BJ (cell line): Measurements from ENCODE around the gene NFATC3. TPM values are rescaled to one million over a fixed set of nuclear protein-coding genes. Genes with fewer than 3 reads are reported as not detected.

ENCODE experiments used
- CTCF ChIA-PET: fragments of 350-600 bp; formaldehyde crosslinking; extraction: SDS; loops from one replicate; lab custom pipeline; 2021; ENCODE audit warnings: antibody characterized with exemption, inconsistent platforms; lab: Yijun Ruan, JAX
- POLR2A ChIA-PET: fragments of 300-600 bp; sonication (Branson Sonifier 250); formaldehyde crosslinking; extraction: SDS; loops from one replicate; lab custom pipeline; 2021; ENCODE audit warnings: antibody characterized with exemption; lab: Charles Lee
- DNase-seq: peaks from one replicate; pipeline ENCODE4 v3.0.0-alpha.2; 2011; ENCODE audit warnings: low read depth
- H3K27me3 ChIP-seq: 2 replicates; pipeline ENCODE4 v1.6.0; 2011; ENCODE audit warnings: low read length; ENCODE audit not compliant: control insufficient read depth, insufficient read depth
- H3K36me3 ChIP-seq: 2 replicates; pipeline ENCODE4 v1.5.1; 2011; ENCODE audit warnings: low read length; ENCODE audit not compliant: control insufficient read depth, insufficient read depth
- H3K4me3 ChIP-seq: 2 replicates; pipeline ENCODE4 v1.5.1; 2011; ENCODE audit warnings: low read depth, mild to moderate bottlenecking, control low read depth, low read length
- polyA plus RNA-seq: library from polyadenylated mRNA; depleted of rRNA; stranded (reverse); fragments of >200 nt; gene quantifications from 2 replicates; pipeline ENCODE4 v1.2.3, GENCODE V29; 2011
- TF ChIP-seq, protein P1 (sequence below): IDR thresholded peaks from 2 replicates; pipeline ENCODE4 v1.5.1; 2011; ENCODE audit warnings: low read depth, mild to moderate bottlenecking, control low read depth, inconsistent platforms, low read length, moderate library complexity; ENCODE audit not compliant: insufficient read depth

The NFATC3 gene
- polyA plus RNA-seq, 1 experiment, result 10.5 TPM

DNA sequence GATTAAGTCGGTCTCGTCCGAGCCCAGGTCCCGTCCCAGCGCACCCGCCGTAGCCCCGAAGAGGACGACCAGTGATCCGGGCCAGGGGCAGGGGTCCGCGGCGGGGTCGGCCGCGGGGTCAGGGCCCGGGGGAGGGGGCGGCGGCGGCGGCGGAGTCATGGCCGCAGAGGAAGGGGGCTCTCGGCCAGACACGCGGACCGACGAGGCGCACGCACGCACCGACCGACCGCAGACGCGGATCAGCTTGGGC is 150.6 kb downstream of the NFATC3 start, which contains the start of gene ESRP2:
TSS of gene ESRP2 (minus strand) at position 241 of the 250 bp plus-strand sequence. CDS start at position 159, 82 bp downstream.
- DNase-seq, result no peak
- TF ChIP-seq, protein P1, sequence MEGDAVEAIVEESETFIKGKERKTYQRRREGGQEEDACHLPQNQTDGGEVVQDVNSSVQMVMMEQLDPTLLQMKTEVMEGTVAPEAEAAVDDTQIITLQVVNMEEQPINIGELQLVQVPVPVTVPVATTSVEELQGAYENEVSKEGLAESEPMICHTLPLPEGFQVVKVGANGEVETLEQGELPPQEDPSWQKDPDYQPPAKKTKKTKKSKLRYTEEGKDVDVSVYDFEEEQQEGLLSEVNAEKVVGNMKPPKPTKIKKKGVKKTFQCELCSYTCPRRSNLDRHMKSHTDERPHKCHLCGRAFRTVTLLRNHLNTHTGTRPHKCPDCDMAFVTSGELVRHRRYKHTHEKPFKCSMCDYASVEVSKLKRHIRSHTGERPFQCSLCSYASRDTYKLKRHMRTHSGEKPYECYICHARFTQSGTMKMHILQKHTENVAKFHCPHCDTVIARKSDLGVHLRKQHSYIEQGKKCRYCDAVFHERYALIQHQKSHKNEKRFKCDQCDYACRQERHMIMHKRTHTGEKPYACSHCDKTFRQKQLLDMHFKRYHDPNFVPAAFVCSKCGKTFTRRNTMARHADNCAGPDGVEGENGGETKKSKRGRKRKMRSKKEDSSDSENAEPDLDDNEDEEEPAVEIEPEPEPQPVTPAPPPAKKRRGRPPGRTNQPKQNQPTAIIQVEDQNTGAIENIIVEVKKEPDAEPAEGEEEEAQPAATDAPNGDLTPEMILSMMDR, result no peak
- ChIA-PET POLR2A (no interaction called here), CTCF (interaction anchor here (1.5 to 1.6 kb wide), 2 partner anchors 28 to 419 kb away, joined by 4 to 5 read pairs; partner anchors contain the start of gene SLC7A6)
- peaks cover 1% of the 10 kb centered on the region; the same call in 1 of the 2 replicates for H3K36me3 ChIP-seq
- peak within 1 kb of the TSS; percentile 56 for H3K4me3 ChIP-seq
- H3K27me3 ChIP-seq, result no peaks in the 10 kb centered on the region

DNA sequence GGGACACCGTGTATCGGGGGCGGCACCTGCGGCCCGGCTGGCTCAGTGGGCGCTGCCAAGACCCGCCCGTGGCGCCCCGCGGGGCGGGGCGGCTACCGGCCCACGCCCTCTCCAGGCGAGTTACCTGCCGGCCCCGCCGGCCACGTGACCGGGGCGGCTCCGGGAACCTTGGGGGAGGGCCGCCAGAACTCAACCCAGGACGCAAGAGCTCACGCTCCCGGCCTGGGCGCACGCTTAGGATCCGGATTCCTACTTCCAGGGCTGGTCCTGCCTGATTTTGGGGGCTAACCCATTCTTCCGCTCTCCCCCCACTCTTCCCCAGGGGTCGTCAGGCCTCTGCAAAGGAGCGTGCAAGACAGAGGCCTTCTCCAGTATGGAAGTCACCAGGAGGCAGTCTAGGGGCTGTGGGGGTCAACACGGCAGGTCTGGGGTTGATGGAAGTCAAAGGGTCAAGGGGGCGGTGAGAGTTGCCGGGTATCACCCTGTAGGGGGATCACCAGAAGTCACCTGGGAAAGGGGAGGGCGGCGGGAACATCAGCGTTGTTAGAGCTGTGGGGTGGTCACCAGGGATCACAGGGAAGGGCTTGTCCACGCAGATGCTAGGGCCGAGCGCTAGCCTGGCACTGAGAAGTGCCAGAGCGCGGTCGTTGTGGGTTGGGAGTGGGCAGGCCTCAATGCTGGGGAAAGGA is 151.1 kb downstream of the NFATC3 start:
- DNase-seq, result no peak
- ChIA-PET POLR2A (no interaction called here), CTCF (interaction anchor here (1.5 to 1.6 kb wide), 2 partner anchors 28 to 420 kb away, joined by 4 to 5 read pairs; partner anchors contain the start of gene SLC7A6)
- H3K27me3 ChIP-seq, result no peaks in the 10 kb centered on the region
- peaks cover 1% of the 10 kb centered on the region; the same call in 1 of the 2 replicates for H3K36me3 ChIP-seq
- TF ChIP-seq, protein P1, result no peak
- no peak overlapping the region for H3K4me3 ChIP-seq

DNA sequence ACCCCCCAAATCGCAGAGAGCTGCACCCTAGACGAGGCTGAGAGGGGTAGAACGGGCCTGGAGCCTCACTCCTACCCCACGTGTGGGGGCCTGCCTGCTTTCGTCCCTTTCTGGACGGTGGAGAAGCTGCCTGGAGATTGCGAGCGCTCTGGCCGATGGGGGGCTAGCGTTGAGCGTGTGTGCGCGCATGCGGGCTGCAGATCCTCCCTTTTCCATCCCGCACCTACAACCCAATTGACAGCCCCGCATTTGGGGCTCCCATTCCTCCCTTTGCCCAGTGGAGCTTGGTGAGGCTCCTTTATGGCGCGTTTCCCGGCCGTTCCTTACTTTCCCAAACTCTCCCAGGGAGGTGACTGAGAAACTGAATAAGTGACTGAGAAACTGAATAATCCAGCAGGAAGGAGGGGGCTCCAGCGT is 151.7 kb downstream of the NFATC3 start:
- Histone ChIP-seq H3K36me3 (peaks cover 1% of the 10 kb centered on the region; the same call in 1 of the 2 replicates), H3K4me3 (peak overlapping the region; percentile 56), H3K27me3 (no peaks in the 10 kb centered on the region)
- TF ChIP-seq, protein P1, result no peak
- no peak for DNase-seq
- POLR2A ChIA-PET, result no interaction called here
- CTCF ChIA-PET, result interaction anchor here (1.0 to 2.8 kb wide), 5 partner anchors 9 to 420 kb away, joined by 3 to 17 read pairs (median 4); partner anchors contain the start of gene SLC7A6

DNA sequence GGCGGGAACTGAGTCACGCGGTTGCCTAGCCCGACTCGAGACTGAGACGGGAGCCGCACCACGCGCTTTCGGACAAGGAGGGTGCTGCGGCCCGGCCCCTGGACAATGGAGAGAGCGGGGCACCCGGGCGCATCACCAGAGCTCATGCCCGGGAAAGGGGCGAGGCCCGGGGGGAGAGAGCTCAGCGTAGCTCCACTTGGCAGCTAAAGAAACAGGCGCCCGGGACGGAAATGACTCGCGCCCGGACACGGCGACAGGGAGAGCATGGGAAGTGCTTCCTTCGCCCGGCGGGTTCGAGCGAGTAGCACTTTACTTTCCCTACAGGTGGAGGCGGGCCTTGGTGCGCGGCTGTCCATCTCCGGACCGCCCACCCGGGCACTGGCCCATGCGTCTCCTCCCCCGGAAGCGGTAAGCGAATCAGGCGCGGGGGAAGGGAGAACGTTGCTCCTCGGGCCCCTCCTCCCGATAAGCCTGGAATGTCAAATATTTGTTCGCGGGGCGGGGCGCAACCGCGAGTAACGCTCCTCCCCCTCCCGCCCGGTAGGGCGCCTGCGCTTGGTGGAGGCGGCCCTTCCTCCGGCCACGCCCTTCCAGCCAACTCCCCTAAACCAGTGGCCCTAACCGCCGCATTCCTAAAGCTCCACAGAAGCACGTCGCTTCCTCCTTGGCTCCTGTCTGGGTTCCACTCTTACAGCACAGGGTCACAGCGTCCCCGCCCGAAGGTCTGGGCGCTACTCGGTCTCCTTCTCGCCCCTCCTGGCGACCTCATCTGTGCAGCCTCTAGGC is 152.3 kb downstream of the NFATC3 start:
- peak overlapping the region; percentile 56 for H3K4me3 ChIP-seq
- no peaks in the 10 kb centered on the region; the same call in 1 of the 2 replicates for H3K36me3 ChIP-seq
- DNase-seq, result peak; percentile 89
- CTCF ChIA-PET, result interaction anchor here (0.6 to 2.8 kb wide), 10 partner anchors 9 to 421 kb away, joined by 3 to 17 read pairs (median 3); partner anchors contain the start of gene SLC7A6
- no peaks in the 10 kb centered on the region for H3K27me3 ChIP-seq
- TF ChIP-seq, protein P1, result no peak
- POLR2A ChIA-PET, result interaction anchor here (0.5 to 0.6 kb wide), 2 partner anchors 255 to 1425 kb away, joined by 3 read pairs; no protein-coding TSS in a partner anchor

DNA sequence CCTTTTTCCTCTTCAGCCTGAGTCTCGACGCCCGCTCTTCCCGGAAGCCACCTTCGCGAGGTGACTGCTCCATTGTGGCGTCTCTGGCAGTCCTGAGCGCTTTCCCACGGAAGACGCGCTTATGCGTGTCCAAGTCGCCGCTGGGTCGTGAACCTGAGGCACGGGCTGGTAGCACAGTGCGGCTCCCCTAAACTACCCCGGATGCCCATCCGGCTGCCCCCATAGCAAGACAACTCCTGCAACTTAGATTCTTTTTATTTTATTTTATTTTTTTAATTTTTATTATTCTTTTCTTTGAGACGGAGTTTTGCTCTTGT is 152.8 kb downstream of the NFATC3 start:
- ChIA-PET POLR2A (no interaction called here), CTCF (interaction anchor here (1.0 to 2.8 kb wide), 7 partner anchors 10 to 354 kb away, joined by 3 to 20 read pairs (median 3); partner anchors contain the start of gene SLC7A6)
- H3K27me3 ChIP-seq, result no peaks in the 10 kb centered on the region
- no peak for DNase-seq
- H3K36me3 ChIP-seq, result no peaks in the 10 kb centered on the region
- peak overlapping the region; percentile 51 for H3K4me3 ChIP-seq
- TF ChIP-seq, protein P1, result no peak
